GM10266 (cell line): ENCODE measurements around the gene SIRT7.

Experiments used
- DNase-seq: peaks from one replicate; pipeline ENCODE4 v3.0.0; 2012; ENCODE audit errors: extremely low spot score
- CTCF ChIP-seq: IDR thresholded peaks from 2 replicates; pipeline ENCODE4 v1.5.1; 2012; ENCODE audit warnings: mild to moderate bottlenecking, low read depth; ENCODE audit not compliant: control insufficient read depth, insufficient read depth; ENCODE audit errors: missing control alignments

SIRT7 gene

GRCh38 chr17:81961521-81962498 is 43.8 kb upstream of the SIRT7 start:
- no peak for TF ChIP-seq CTCF
- DNase-seq: no peak

GRCh38 chr17:81961087-81961511 is 43.1 kb upstream of the SIRT7 start, which contains the start of gene NOTUM:
NOTUM (minus strand) TSS chr17:81961187; CDS start chr17:81960909, 278 bp downstream.
- no peak for DNase-seq
- peak; percentile 2 for TF ChIP-seq CTCF

- DNase-seq: no peak
- no peak for TF ChIP-seq CTCF
Measured at GRCh38 chr17:81960130-81960958, 42.4 kb upstream of the SIRT7 start.

GRCh38 chr17:81959362-81960129 is 41.6 kb upstream of the SIRT7 start:
- peak; percentile 100 for TF ChIP-seq CTCF
- DNase-seq: peak; percentile 94

- no peak for TF ChIP-seq CTCF
- no peak for DNase-seq
Measured at GRCh38 chr17:81958633-81959342, 40.8 kb upstream of the SIRT7 start.

- no peak for TF ChIP-seq CTCF
- no peak for DNase-seq
Measured at GRCh38 chr17:81957691-81958432, 39.9 kb upstream of the SIRT7 start.
